Measurements from ENCODE around the gene TMPRSS2. TPM values are rescaled to one million over a fixed set of nuclear protein-coding genes. Genes with fewer than 3 reads are reported as not detected.

The TMPRSS2 gene
- total RNA-seq, 2 donors from 2014 or later = 0.78 TPM; not detected in 1

GRCh38 chr21:41453198-41453597 lies 54.8 kb downstream of the TMPRSS2 start:
- H3K27ac ChIP-seq = no peak overlapping the region
- no peak for ATAC-seq (ENCODE audit: insufficient number of reproducible peaks, low FRiP score, low read depth)
- H3K36me3 ChIP-seq = peaks cover 55% of the 10 kb centered on the region
- H3K9me3 ChIP-seq = no peaks in the 10 kb centered on the region
- no peak for DNase-seq (ENCODE audit: low spot score)
- H3K27me3 ChIP-seq (replicated peaks; ENCODE audit: insufficient read depth) = no peaks in the 10 kb centered on the region
- no peaks in the 10 kb centered on the region for H3K4me1 ChIP-seq (ENCODE audit: control insufficient read depth in 1 of 2, low read depth in 2 of 2)
- TF ChIP-seq CTCF (IDR thresholded peaks at IDR 0.05) = no peak
- no peak overlapping the region for H3K4me3 ChIP-seq

- no peak for ATAC-seq (ENCODE audit: insufficient number of reproducible peaks, low FRiP score, low read depth)
- H3K27me3 ChIP-seq (replicated peaks; ENCODE audit: insufficient read depth) = no peaks in the 10 kb centered on the region
These were observed 55.9 kb downstream of the TMPRSS2 start for GRCh38 chr21:41451753-41452676.

GRCh38 chr21:41449613-41450012 lies 58.3 kb downstream of the TMPRSS2 start:
- TF ChIP-seq CTCF (IDR thresholded peaks at IDR 0.05) = no peak

More at GRCh38 chr21:41451753-41452676, 55.9 kb downstream of the TMPRSS2 start:
- no peaks in the 10 kb centered on the region for H3K9me3 ChIP-seq
- no peak for DNase-seq (ENCODE audit: low spot score)
- peaks cover 54% of the 10 kb centered on the region for H3K36me3 ChIP-seq
- H3K4me3 ChIP-seq = no peak overlapping the region
- no peaks in the 10 kb centered on the region for H3K4me1 ChIP-seq (ENCODE audit: control insufficient read depth in 1 of 2, low read depth in 2 of 2)
- no peak for TF ChIP-seq CTCF (IDR thresholded peaks at IDR 0.05)
- no peak overlapping the region for H3K27ac ChIP-seq

GRCh38 chr21:41447356-41447755 lies 60.6 kb downstream of the TMPRSS2 start:
- TF ChIP-seq CTCF (IDR thresholded peaks at IDR 0.05) = no peak
- H3K9me3 ChIP-seq = no peaks in the 10 kb centered on the region
- no peaks in the 10 kb centered on the region for H3K27me3 ChIP-seq (replicated peaks; ENCODE audit: insufficient read depth)
- ATAC-seq (ENCODE audit: insufficient number of reproducible peaks, low FRiP score, low read depth) (no peak), DNase-seq (ENCODE audit: low spot score) (no peak)
- no peak overlapping the region for H3K4me3 ChIP-seq
- H3K27ac ChIP-seq = no peak overlapping the region
- H3K36me3 ChIP-seq = peaks cover 54% of the 10 kb centered on the region
- H3K4me1 ChIP-seq (ENCODE audit: control insufficient read depth in 1 of 2, low read depth in 2 of 2) = no peaks in the 10 kb centered on the region

More at GRCh38 chr21:41449613-41450012, 58.3 kb downstream of the TMPRSS2 start:
- H3K27ac ChIP-seq = no peak overlapping the region
- H3K36me3 ChIP-seq = peaks cover 58% of the 10 kb centered on the region
- no peak for DNase-seq (ENCODE audit: low spot score)
- H3K4me1 ChIP-seq (ENCODE audit: control insufficient read depth in 1 of 2, low read depth in 2 of 2) = no peaks in the 10 kb centered on the region
- H3K9me3 ChIP-seq = no peaks in the 10 kb centered on the region
- no peak overlapping the region for H3K4me3 ChIP-seq
- H3K27me3 ChIP-seq (replicated peaks; ENCODE audit: insufficient read depth) = no peaks in the 10 kb centered on the region
- ATAC-seq (ENCODE audit: insufficient number of reproducible peaks, low FRiP score, low read depth) = no peak

GRCh38 chr21:41446586-41446985 lies 61.4 kb downstream of the TMPRSS2 start:
- no peaks in the 10 kb centered on the region for H3K27me3 ChIP-seq (replicated peaks; ENCODE audit: insufficient read depth)
- peaks cover 51% of the 10 kb centered on the region for H3K36me3 ChIP-seq
- ATAC-seq (ENCODE audit: insufficient number of reproducible peaks, low FRiP score, low read depth) = no peak
- no peaks in the 10 kb centered on the region for H3K9me3 ChIP-seq
- no peak for DNase-seq (ENCODE audit: low spot score)
- no peak overlapping the region for H3K27ac ChIP-seq
- no peaks in the 10 kb centered on the region for H3K4me1 ChIP-seq (ENCODE audit: control insufficient read depth in 1 of 2, low read depth in 2 of 2)
- TF ChIP-seq CTCF (IDR thresholded peaks at IDR 0.05) = no peak
- no peak overlapping the region for H3K4me3 ChIP-seq
